ENCODE measurements around the gene XPC. TPM values are rescaled to one million over a fixed set of nuclear protein-coding genes. Genes with fewer than 3 reads are reported as not detected.

XPC gene
- total RNA-seq, 1 donor: 52.1 TPM

DNA sequence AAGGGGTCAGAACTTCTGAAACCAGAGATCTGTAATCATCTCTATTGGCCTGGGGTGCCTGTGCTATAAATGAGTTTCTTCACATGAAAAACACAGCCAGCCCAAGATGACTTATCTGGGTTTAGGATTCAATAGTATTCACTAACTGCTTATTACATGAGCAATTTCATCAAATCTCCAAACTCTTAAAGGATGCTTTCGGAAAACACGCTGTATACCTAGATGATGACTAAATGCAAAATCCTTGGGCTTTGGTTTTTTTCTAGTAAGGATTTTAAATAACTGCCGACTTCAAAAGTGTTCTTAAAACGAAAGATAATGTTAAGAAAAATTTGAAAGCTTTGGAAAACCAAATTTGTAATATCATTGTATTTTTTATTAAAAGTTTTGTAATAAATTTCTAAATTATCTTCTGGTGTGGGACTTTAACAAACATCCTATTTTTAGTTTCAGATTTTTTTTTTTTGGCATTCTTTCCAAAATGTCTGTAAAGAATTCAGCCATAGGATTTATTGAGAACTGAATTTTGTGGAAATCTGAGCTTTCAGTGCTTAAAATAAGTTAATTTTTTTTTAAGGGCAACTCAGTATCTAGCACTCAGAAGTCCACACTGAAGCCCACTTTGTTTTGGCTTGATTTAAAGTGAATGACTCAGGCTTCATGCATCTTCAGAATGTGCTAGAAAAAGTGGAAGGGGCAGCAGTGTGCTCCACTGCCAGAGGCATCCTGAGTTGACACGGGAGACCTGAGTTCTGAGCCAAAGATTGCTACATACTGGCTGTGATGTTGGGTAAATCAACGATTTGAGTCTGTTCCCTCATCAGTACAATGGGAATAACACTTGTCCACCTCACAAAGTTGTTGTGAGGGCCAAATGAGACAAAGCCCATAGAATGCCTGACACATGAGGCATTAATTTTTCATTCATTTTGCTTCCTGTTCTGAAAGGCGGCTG lies 34.9 kb downstream of the XPC start:
- Histone ChIP-seq H3K4me2 (ENCODE audit: insufficient read depth, low read length) (peak overlapping the region; percentile 70), H3K79me2 (ENCODE audit: insufficient read depth, low read length) (no peaks in the 10 kb centered on the region), H4K20me1 (ENCODE audit: insufficient read depth, low read length) (no peaks in the 10 kb centered on the region), H3K4me3 (ENCODE audit: insufficient read depth, low read length) (peak overlapping the region; percentile 22), H3K27ac (ENCODE audit: low read depth, low read length) (peak overlapping the region; percentile 98), H3K9me3 (ENCODE audit: low read depth, low read length) (no peaks in the 10 kb centered on the region), H2AFZ (ENCODE audit: low read length) (no peak overlapping the region), H3K27me3 (ENCODE audit: insufficient read depth, low read length) (no peaks in the 10 kb centered on the region), H3K36me3 (ENCODE audit: insufficient read depth, low read length) (peaks cover 55% of the 10 kb centered on the region), H3K4me1 (ENCODE audit: insufficient read depth, low read length) (peaks cover 46% of the 10 kb centered on the region)
- DNase-seq (ENCODE audit: insufficient read length, low spot score, missing footprints): peak; percentile 93
- TF ChIP-seq CTCF (IDR thresholded peaks at IDR 0.05; ENCODE audit: extremely low read depth, low read depth, low read length): no peak

- no peak for DNase-seq (ENCODE audit: insufficient read length, low spot score, missing footprints)
- H4K20me1 ChIP-seq (ENCODE audit: insufficient read depth, low read length): no peaks in the 10 kb centered on the region
- no peak overlapping the region for H3K4me3 ChIP-seq (ENCODE audit: insufficient read depth, low read length)
- no peak overlapping the region for H2AFZ ChIP-seq (ENCODE audit: low read length)
- H3K4me2 ChIP-seq (ENCODE audit: insufficient read depth, low read length): peak overlapping the region; percentile 70
- peak overlapping the region; percentile 98 for H3K27ac ChIP-seq (ENCODE audit: low read depth, low read length)
- no peaks in the 10 kb centered on the region for H3K79me2 ChIP-seq (ENCODE audit: insufficient read depth, low read length)
- H3K27me3 ChIP-seq (ENCODE audit: insufficient read depth, low read length): no peaks in the 10 kb centered on the region
- peaks cover 46% of the 10 kb centered on the region for H3K4me1 ChIP-seq (ENCODE audit: insufficient read depth, low read length)
- peaks cover 54% of the 10 kb centered on the region for H3K36me3 ChIP-seq (ENCODE audit: insufficient read depth, low read length)
- no peak for TF ChIP-seq CTCF (IDR thresholded peaks at IDR 0.05; ENCODE audit: extremely low read depth, low read depth, low read length)
- H3K9me3 ChIP-seq (ENCODE audit: low read depth, low read length): no peaks in the 10 kb centered on the region
Measured at GRCh38 chr3:14142567-14143270, 35.7 kb downstream of the XPC start.

GRCh38 chr3:14141602-14142341 lies 36.6 kb downstream of the XPC start:
- H3K27ac ChIP-seq (ENCODE audit: low read depth, low read length): peak overlapping the region; percentile 98
- no peak for DNase-seq (ENCODE audit: insufficient read length, low spot score, missing footprints)
- no peaks in the 10 kb centered on the region for H4K20me1 ChIP-seq (ENCODE audit: insufficient read depth, low read length)
- peaks cover 49% of the 10 kb centered on the region for H3K4me1 ChIP-seq (ENCODE audit: insufficient read depth, low read length)
- H2AFZ ChIP-seq (ENCODE audit: low read length): no peak overlapping the region
- H3K79me2 ChIP-seq (ENCODE audit: insufficient read depth, low read length): no peaks in the 10 kb centered on the region
- H3K9me3 ChIP-seq (ENCODE audit: low read depth, low read length): no peaks in the 10 kb centered on the region
- no peak overlapping the region for H3K4me2 ChIP-seq (ENCODE audit: insufficient read depth, low read length)
- H3K27me3 ChIP-seq (ENCODE audit: insufficient read depth, low read length): no peaks in the 10 kb centered on the region
- H3K36me3 ChIP-seq (ENCODE audit: insufficient read depth, low read length): peaks cover 52% of the 10 kb centered on the region
- TF ChIP-seq CTCF (IDR thresholded peaks at IDR 0.05; ENCODE audit: extremely low read depth, low read depth, low read length): no peak
- no peak overlapping the region for H3K4me3 ChIP-seq (ENCODE audit: insufficient read depth, low read length)

Measured in osteoblast (primary cell).